Hematopoietic multipotent progenitor cell treated with erythropoietin and hydrocortisone succinate and interleukin-3 and kit ligand, for 15 days (in vitro differentiated cells): Measurements from ENCODE around the gene GJB5.
A peak's percentile ranks its signal among the peaks of the same experiment; 100 is the strongest.
"Not testable (repeated sequence)": the region's sequence is repeated elsewhere in the genome, so short reads cannot be mapped to it uniquely, and the experiment has no call there.

Experiments
- DNase-seq: peaks from one replicate; pipeline ENCODE4 v3.0.0-alpha.2; 2015; ENCODE audit warnings: low spot score

GJB5 gene

GRCh38 chr1:34754964-34755637 lies at the start of gene GJB5:
Gene GJB5, plus strand, starts transcription at chr1:34755047. Its CDS starts 2,284 bp downstream, at chr1:34757331.
- no peak for DNase-seq

GRCh38 chr1:34705077-34705476 lies 49.8 kb upstream of the GJB5 start:
- DNase-seq: no peak

- no peak for DNase-seq
Measured at GRCh38 chr1:34708106-34708505, 46.7 kb upstream of the GJB5 start.

- no peak for DNase-seq
Measured at GRCh38 chr1:34709547-34709946, 45.3 kb upstream of the GJB5 start.

- no peak for DNase-seq
Measured at GRCh38 chr1:34710812-34711211, 44.0 kb upstream of the GJB5 start.

- DNase-seq: peak; percentile 3
Measured at GRCh38 chr1:34711485-34711884, 43.4 kb upstream of the GJB5 start.

- DNase-seq: no peak
Measured at GRCh38 chr1:34712007-34712688, 42.7 kb upstream of the GJB5 start.

GRCh38 chr1:34713443-34713842 lies 41.4 kb upstream of the GJB5 start:
- DNase-seq: no peak

- DNase-seq: no peak
Measured at GRCh38 chr1:34714386-34714785, 40.5 kb upstream of the GJB5 start.

- no peak for DNase-seq
Measured at GRCh38 chr1:34715139-34715538, 39.7 kb upstream of the GJB5 start.

- no peak for DNase-seq
Measured at GRCh38 chr1:34721241-34721640, 33.6 kb upstream of the GJB5 start.

GRCh38 chr1:34721646-34722355 lies 33.0 kb upstream of the GJB5 start:
- no peak for DNase-seq

GRCh38 chr1:34726861-34727260 lies 28.0 kb upstream of the GJB5 start:
- no peak for DNase-seq

- no peak for DNase-seq
Measured at GRCh38 chr1:34730485-34730884, 24.4 kb upstream of the GJB5 start.

GRCh38 chr1:34732831-34733230 lies 22.0 kb upstream of the GJB5 start:
- DNase-seq: not testable (repeated sequence)

GRCh38 chr1:34736692-34737091 lies 18.2 kb upstream of the GJB5 start:
- DNase-seq: no peak

GRCh38 chr1:34737236-34737635 lies 17.6 kb upstream of the GJB5 start:
- not testable (repeated sequence) for DNase-seq

- DNase-seq: no peak
Measured at GRCh38 chr1:34739613-34740012, 15.2 kb upstream of the GJB5 start.

- DNase-seq: no peak
Measured at GRCh38 chr1:34740161-34740868, 14.5 kb upstream of the GJB5 start.

- DNase-seq: peak; percentile 64
Measured at GRCh38 chr1:34742667-34743270, 12.1 kb upstream of the GJB5 start.

- no peak for DNase-seq
Measured at GRCh38 chr1:34743775-34744174, 11.1 kb upstream of the GJB5 start.

- no peak for DNase-seq
Measured at GRCh38 chr1:34744851-34745250, 10.0 kb upstream of the GJB5 start.
